ENCODE measurements around the gene MON1A. TPM values are rescaled to one million over a fixed set of nuclear protein-coding genes. Genes with fewer than 3 reads are reported as not detected.
A peak's percentile ranks its signal among the peaks of the same experiment; 100 is the strongest.
"Not testable (repeated sequence)": the region's sequence is repeated elsewhere in the genome, so short reads cannot be mapped to it uniquely, and the experiment has no call there.

MON1A gene
- total and polyA plus RNA-seq, 2 donors, result 5.1 to 13.1 TPM

DNA sequence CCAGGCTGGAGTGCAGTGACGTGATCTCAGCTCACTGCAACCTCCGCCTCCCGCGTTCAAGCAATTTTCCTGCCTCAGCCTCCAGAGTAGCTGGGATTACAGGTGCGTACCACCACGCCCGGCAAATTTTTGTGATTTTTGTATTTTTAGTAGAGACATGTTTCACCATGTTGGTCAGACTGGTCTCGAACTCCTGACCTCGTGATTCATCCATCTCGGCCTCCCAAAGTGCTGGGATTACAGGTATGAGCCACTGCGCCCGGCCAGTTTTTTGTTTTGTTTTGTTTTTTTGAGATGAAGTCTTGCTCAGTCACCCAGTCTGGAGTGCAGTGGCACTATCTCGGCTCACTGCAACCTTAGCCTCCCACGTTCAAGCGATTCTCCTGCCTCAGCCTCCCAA lies 2.7 kb upstream of the MON1A start:
- 93% methylated on average over 15 of the region's 15 CpGs for WGBS
- H3K27ac ChIP-seq (ENCODE audit: low read depth); DNase-seq (ENCODE audit: extremely low spot score): not testable (repeated sequence)

DNA sequence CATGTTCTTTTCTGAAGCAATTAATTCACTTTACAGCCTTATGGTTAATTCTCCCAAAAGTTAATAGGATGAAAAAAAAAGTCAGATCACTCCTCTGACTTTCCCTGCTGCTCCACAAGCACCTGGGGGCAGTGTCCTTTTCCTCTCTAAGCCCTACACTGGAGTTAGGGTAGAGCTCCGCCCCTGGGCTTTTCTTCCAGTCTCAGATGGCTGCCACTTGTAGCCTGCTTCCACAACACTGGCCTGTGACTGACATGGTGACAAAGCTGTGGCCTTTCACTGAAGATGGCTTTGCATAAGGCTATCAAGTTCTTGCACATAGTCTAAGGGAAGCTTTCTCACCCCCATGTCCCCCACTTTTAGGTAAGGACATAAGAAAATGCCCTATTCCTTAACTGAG lies 1.3 kb upstream of the MON1A start:
- H3K27ac ChIP-seq (ENCODE audit: low read depth), result no peak overlapping the region
- no peak for DNase-seq (ENCODE audit: extremely low spot score)
- H3K4me3 ChIP-seq (ENCODE audit: low read depth, low read length), result no peak overlapping the region
- H3K4me1 ChIP-seq (ENCODE audit: insufficient read depth), result no peaks in the 10 kb centered on the region
- H3K36me3 ChIP-seq (ENCODE audit: insufficient read depth), result no peaks in the 10 kb centered on the region
- WGBS, result 87% methylated on average over 1 of the region's 1 CpG

More for the DNA sequence above, 2.7 kb upstream of the MON1A start:
- not testable (repeated sequence) for H3K4me1 ChIP-seq (ENCODE audit: insufficient read depth); H3K36me3 ChIP-seq (ENCODE audit: insufficient read depth); H3K4me3 ChIP-seq (ENCODE audit: low read depth, low read length)

DNA sequence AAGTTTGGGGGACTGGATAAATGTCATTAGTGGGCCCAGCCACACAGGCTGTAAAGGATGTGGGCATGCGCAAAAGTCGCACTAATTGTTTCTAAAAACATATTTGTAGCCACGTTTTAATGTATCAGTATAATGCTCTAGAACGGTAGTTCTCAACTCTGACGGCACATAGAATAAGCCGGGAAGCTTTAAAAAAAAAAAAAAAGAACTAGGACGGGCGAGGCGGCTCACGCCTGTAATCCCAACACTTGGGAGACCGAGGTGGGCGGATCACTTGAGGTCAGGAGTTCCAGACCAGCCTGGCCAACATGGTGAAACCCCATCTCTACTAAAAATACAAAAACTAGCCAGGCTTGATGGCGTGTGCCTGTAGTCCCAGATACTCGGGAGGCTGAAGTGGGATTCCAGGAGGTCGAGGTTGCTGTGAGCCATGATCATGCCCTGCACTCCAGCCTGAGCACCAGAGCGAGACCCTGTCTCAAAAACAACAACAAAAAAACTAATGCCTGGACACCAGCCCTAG lies 618 bp upstream of the MON1A start:
- Histone ChIP-seq H3K27ac (ENCODE audit: low read depth) (peak overlapping the region; percentile 77), H3K4me1 (ENCODE audit: insufficient read depth) (no peaks in the 10 kb centered on the region), H3K4me3 (ENCODE audit: low read depth, low read length) (peak overlapping the region; percentile 54), H3K36me3 (ENCODE audit: insufficient read depth) (no peaks in the 10 kb centered on the region)
- WGBS, result 34% methylated on average over 16 of the region's 16 CpGs
- DNase-seq (ENCODE audit: extremely low spot score), result peak; percentile 1

DNA sequence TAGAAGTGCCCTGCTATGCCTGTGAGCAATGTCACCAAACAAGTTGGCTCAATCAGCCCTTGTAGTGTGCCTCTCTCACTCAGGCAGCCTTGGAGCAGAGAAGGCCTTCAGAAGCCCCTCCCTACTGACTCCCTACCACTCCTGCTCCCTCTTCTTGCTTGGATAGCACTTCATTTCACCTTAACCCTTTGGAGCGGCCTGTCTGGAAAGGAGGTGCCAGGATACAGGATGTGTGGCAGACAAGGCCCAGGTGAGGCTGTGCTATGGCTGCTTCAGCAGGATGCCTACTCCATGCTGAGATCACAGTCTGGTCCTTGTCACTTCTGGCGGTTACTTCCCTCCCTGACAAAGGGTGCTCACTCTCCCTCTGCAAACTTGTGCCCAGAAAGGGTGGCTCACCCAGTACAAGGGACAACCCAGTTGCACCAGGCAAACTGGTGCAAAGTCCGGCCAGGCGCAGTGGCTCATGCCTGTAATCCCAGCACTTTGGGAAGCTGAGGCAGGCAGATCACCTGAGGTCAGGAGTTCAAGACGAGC lies 1.1 kb downstream of the MON1A start:
- WGBS, result 82% methylated on average over 5 of the region's 5 CpGs
- no peaks in the 10 kb centered on the region for H3K36me3 ChIP-seq (ENCODE audit: insufficient read depth)
- no peak overlapping the region for H3K4me3 ChIP-seq (ENCODE audit: low read depth, low read length)
- DNase-seq (ENCODE audit: extremely low spot score), result no peak
- no peak overlapping the region for H3K27ac ChIP-seq (ENCODE audit: low read depth)
- no peaks in the 10 kb centered on the region for H3K4me1 ChIP-seq (ENCODE audit: insufficient read depth)

DNA sequence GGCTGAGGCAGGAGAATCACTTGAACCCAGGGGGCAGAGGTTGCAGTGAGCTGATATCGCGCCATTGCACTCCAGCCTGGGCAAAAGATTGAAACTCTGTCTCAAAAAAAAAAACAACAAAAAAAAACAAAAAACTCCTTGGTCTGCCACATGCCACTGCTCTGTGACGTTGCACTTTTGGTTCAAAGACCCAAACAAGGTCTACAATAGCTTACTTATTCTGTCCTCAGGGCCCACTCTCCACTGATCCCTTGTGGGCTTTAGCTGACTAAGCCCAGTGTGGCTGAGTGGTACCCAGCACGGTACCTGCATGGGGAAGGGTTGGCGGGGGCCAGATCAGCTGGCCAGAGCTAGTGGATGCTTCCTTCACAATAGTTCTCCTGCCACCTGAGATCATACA lies 1.8 kb downstream of the MON1A start:
- Histone ChIP-seq H3K4me1 (ENCODE audit: insufficient read depth) (no peaks in the 10 kb centered on the region), H3K27ac (ENCODE audit: low read depth) (no peak overlapping the region), H3K4me3 (ENCODE audit: low read depth, low read length) (no peak overlapping the region), H3K36me3 (ENCODE audit: insufficient read depth) (no peaks in the 10 kb centered on the region)
- DNase-seq (ENCODE audit: extremely low spot score), result no peak
- WGBS, result 90% methylated on average over 5 of the region's 5 CpGs

DNA sequence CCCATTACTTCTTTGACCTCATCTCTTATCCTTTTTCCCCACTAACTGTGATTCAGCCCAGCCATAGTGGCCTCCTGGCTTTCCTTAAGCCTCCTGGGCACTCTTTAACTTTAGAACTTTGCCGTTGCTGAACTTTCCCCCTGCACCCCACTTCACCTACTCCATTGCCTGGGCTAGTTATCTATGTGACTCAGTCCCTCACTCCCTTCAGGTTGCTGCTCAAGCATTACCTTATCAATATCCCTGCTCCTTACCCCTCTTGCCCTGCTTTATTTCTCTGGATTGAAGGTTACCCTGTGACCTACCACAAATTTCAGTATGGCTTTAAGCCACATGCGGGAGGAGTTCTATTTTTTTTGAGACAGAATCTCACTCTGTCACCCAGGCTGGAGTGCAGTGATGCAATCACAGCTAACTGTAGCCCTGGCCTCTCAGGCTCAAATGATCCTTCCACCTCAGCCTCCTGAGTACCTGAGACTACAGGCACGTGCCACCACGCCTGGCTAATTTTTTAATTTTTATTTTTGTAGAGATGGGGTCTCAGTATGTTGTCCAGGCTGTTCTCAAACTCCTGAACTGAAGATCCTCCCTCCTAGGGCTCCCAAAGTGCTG lies 3.4 kb downstream of the MON1A start:
- no peak overlapping the region for H3K4me3 ChIP-seq (ENCODE audit: low read depth, low read length)
- WGBS, result 90% methylated on average over 4 of the region's 4 CpGs
- H3K27ac ChIP-seq (ENCODE audit: low read depth), result no peak overlapping the region
- no peak for DNase-seq (ENCODE audit: extremely low spot score)
- no peaks in the 10 kb centered on the region for H3K36me3 ChIP-seq (ENCODE audit: insufficient read depth)
- no peaks in the 10 kb centered on the region for H3K4me1 ChIP-seq (ENCODE audit: insufficient read depth)

DNA sequence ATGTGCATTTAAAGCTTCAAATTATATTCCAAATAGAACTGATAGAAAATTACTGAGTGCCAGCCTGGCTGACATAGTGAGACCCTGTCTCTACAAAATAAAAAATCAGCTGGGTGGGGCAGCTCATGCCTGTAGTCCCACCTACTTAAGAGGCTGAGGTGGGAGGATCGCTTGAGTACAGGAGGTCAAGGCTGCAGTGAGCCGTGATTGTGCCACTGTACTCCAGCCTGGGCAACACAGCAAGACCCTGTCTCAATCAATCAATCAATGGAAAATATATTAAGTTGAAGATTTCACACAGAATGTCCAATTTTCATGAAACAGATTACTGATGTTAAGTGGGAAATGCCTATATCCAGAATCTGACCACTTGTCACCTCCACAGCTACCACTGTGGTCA lies 4.1 kb downstream of the MON1A start:
- Histone ChIP-seq H3K36me3 (ENCODE audit: insufficient read depth) (no peaks in the 10 kb centered on the region), H3K4me1 (ENCODE audit: insufficient read depth) (no peaks in the 10 kb centered on the region), H3K4me3 (ENCODE audit: low read depth, low read length) (no peak overlapping the region), H3K27ac (ENCODE audit: low read depth) (no peak overlapping the region)
- whole genome bisulfite sequencing, result 97% methylated on average over 2 of the region's 2 CpGs
- DNase-seq (ENCODE audit: extremely low spot score), result no peak

DNA sequence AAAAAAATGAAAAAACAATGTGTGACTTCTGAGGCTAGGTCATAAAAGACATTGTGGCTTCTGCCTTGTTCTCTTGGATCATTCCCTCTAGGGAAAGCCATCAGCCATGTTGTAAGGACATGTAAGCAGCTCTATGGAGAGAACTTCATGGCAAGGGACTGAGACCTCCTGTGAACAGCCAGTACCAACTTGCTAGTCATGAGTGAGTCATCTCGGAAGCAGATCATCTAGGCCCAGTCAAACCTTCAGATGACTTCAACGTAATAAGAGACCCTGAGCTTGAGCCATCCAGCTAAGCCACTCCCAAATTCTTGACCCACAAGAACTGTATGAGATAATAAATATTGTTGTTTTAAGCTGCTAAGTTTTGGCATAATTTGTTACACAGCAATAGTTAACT lies 4.9 kb downstream of the MON1A start:
- Histone ChIP-seq H3K27ac (ENCODE audit: low read depth) (no peak overlapping the region), H3K4me3 (ENCODE audit: low read depth, low read length) (no peak overlapping the region), H3K4me1 (ENCODE audit: insufficient read depth) (no peaks in the 10 kb centered on the region), H3K36me3 (ENCODE audit: insufficient read depth) (no peaks in the 10 kb centered on the region)
- WGBS, result 80% methylated on average over 2 of the region's 2 CpGs
- DNase-seq (ENCODE audit: extremely low spot score), result no peak

DNA sequence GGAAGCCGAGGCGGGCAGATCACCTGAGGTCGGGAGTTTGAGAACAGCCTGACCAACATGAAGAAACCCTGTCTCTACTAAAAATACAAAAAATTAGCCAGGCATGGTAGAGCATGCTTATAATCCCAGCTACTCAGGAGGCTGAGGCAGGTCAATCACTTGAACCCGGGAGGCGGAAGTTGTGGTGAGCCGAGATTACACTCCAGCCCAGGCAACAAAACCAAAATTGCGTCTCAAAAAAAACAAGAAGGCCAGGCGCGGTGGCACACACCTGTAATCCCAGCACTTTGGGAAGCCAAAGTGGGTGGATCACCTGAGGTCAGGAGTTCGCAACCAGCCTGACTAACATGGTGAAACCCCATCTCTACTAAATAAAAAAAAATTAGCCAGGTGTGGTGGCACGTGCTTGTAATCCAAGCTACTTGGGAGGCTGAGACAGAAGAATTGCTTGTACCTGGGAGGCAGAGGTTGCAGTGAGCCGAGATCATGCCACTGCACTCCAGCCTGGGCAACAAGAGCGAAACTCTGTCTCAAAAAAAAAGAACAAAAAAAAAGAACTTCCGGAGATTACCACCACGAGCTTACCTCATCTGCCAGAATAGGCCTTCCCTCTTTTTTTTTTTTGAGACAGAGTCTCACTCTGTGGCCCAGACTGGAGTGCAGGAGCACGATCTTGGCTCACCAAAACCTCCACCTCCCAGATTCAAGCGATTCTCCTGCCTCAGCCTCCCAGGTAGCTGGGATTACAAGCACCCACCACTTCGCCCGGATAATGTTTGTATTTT lies 11.6 kb downstream of the MON1A start:
- not testable (repeated sequence) for H3K4me3 ChIP-seq (ENCODE audit: low read depth, low read length); H3K27ac ChIP-seq (ENCODE audit: low read depth); H3K4me1 ChIP-seq (ENCODE audit: insufficient read depth); H3K36me3 ChIP-seq (ENCODE audit: insufficient read depth); DNase-seq (ENCODE audit: extremely low spot score)
- WGBS, result 94% methylated on average over 19 of the region's 19 CpGs

DNA sequence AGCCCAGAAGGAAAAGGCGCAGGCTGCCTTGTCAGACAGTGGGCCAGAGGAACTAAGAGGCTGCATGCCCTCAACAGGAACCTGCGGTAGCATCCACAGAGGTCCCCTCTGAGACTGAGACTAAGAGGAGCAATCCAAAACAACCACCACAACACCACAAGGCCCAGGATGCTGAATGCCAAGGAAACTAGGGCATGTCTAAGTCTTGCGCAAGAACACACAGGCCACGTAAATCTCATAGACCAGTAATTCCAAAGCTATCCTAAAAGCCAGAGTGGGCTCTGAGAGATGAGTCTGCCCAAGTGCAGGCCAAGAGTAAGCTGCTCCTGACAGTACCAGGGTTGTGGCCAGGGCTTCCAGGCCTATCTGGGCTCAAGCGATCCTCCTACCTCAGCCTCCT lies 12.9 kb downstream of the MON1A start:
- Histone ChIP-seq H3K36me3 (ENCODE audit: insufficient read depth) (no peaks in the 10 kb centered on the region), H3K27ac (ENCODE audit: low read depth) (no peak overlapping the region), H3K4me1 (ENCODE audit: insufficient read depth) (no peaks in the 10 kb centered on the region), H3K4me3 (ENCODE audit: low read depth, low read length) (no peak overlapping the region)
- no peak for DNase-seq (ENCODE audit: extremely low spot score)
- 94% methylated on average over 5 of the region's 5 CpGs for WGBS

DNA sequence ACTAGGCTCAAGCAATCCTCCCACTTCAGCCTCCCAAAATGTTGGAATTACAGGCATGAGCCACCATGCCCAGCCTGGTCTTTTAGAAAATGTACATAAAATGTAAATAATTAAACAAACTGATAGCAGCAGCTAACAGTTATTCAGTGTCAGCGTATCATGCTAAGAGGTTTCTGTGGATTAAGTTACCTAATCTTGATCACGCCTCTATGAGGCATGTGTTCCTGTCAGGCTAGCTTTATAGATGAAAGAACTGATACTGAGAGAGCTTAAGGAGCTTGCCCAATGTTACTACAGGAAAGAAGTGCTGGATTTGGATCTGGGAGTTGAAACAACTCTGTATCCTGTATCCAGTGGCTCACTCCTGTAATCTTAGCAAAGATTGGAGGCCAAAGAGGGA lies 14.7 kb downstream of the MON1A start:
- 82% methylated on average over 2 of the region's 2 CpGs for WGBS
- Histone ChIP-seq H3K4me1 (ENCODE audit: insufficient read depth) (no peaks in the 10 kb centered on the region), H3K36me3 (ENCODE audit: insufficient read depth) (no peaks in the 10 kb centered on the region), H3K4me3 (ENCODE audit: low read depth, low read length) (no peak overlapping the region), H3K27ac (ENCODE audit: low read depth) (no peak overlapping the region)
- DNase-seq (ENCODE audit: extremely low spot score), result no peak

DNA sequence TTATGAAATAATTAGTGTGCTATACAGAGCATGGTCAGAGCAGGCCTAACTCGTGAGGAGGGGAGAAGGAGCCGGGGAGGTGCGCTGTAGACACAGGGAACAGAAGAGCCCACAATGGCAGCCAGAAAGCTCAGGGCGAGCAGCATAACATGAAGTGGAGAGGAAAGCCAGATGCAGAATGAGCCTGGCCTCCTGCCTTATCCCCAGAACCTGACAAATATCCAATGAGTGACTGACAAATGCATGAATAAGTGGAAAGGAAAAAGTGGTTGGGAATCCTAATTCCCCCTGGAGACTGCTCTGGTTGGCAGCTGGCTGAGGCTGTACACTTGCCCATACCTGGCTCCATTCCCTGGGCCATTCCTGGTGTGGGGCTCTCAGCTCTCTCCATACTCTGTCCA lies 16.7 kb downstream of the MON1A start:
- Histone ChIP-seq H3K27ac (ENCODE audit: low read depth) (no peak overlapping the region), H3K4me3 (ENCODE audit: low read depth, low read length) (no peak overlapping the region), H3K4me1 (ENCODE audit: insufficient read depth) (no peaks in the 10 kb centered on the region), H3K36me3 (ENCODE audit: insufficient read depth) (no peaks in the 10 kb centered on the region)
- DNase-seq (ENCODE audit: extremely low spot score), result no peak
- WGBS, result 89% methylated on average over 4 of the region's 4 CpGs

DNA sequence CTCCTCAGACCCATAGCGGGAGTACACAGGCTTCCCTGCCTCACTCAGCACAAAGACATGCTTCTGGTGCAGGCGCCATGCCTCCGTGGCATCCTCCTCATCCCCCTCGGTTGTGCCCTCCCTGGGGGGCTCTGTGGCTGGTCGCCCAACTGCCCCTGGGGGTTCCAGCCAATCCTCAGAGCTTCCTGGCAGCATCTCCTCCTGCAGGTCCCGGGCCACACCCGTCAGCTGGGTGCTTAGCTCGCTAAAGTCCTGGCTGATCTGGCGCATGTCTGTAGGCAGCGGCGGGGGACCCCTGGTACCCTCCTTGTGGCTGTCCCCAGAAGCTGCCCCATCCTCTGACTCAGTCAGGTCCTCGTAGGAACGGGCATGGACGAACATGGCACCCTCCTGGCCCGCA lies 18.0 kb downstream of the MON1A start:
- Histone ChIP-seq H3K4me3 (ENCODE audit: low read depth, low read length) (no peak overlapping the region), H3K36me3 (ENCODE audit: insufficient read depth) (no peaks in the 10 kb centered on the region), H3K27ac (ENCODE audit: low read depth) (no peak overlapping the region), H3K4me1 (ENCODE audit: insufficient read depth) (no peaks in the 10 kb centered on the region)
- DNase-seq (ENCODE audit: extremely low spot score), result no peak
- WGBS, result 92% methylated on average over 15 of the region's 15 CpGs

DNA sequence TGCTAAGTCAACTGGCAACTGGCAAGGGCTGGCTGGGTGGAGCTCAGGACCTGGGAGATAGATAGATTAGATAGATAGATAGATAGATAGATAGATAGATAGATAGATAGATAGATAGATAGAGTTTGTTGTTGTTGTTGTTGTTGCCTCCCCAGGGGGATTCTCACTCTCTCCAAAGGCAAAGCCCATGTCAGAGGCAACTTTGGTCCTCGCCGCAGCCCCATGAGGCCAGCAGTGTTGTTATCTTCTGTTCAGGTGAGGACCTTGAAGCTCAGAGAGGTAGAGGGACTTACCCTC lies 18.5 kb downstream of the MON1A start:
- DNase-seq (ENCODE audit: extremely low spot score), result no peak
- WGBS, result 99% methylated on average over 2 of the region's 2 CpGs
- Histone ChIP-seq H3K27ac (ENCODE audit: low read depth) (no peak overlapping the region), H3K36me3 (ENCODE audit: insufficient read depth) (no peaks in the 10 kb centered on the region), H3K4me1 (ENCODE audit: insufficient read depth) (no peaks in the 10 kb centered on the region), H3K4me3 (ENCODE audit: low read depth, low read length) (no peak overlapping the region)
